SW480 (cell line): ENCODE data around the gene ZBTB16.

ENCODE experiments used
- DNase-seq: peaks from one replicate; pipeline ENCODE4 v3.0.0-alpha.2; 2016; ENCODE audit warnings: low spot score

Gene ZBTB16

DNA sequence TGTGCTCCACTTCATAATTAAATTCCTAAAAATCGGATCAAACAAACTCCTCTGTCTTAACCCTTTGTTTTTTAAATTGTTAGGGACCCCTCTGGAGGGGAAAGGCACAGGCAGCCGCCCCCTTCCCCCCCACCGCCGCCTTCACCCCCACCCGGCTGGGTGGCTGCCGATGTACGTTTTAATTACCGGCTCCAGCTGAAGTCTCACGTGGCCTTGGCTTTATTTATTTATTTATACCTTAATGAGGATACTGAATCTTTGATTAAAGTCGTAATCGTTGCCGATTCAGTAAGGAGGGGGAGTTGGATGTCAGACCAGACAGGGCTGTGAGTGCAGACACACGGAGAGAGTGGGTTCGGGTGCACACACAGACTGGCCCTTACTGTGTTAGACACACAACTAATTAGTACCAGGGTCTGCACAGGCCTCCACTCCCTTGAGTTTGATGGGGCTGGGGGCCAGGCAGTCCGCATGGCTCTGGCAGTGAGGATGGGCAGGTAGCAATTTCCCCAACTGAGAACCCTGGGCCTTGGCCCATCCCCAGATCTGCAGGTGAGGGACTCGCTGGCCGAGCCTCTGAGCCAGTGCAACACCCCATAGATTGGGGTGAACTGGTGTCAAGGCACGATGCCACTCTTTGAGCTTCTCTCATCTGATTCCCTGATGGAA lies 185.3 kb downstream of the ZBTB16 start:
- DNase-seq: no peak

DNA sequence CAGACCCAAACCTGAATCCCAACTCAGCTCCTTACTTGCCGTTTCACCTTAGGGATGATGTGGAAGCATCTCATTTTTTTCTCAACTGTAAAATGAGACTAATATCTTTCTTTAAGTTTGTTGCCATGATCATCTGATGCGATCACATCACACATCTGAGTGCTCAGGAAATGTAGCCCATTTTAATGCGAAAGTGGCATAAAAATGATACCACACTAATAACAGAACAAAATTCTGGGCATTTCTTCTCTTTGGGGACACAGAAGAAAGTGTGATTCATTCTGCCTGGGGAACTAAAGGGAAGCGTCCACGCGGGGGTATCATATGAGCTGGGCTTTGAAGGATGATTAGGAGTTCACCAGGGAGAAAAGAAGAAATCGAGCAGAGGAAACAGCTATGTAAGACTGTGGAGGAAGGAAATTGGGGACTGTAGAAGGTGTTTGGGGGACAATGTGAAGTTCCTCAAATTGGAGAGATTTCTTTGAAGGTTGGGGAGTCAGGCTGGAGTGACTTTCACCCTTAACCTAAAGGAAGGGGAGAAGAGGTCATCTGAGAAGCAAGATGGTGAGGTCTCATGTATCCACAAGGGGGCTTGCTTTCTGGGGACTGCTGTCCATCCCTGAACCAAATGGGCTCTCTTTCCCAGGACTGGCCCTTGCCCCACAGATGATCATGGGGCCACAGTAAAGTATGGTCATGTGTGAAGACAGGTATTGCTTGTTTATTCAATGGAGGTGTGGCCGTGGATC lies 187.0 kb downstream of the ZBTB16 start:
- DNase-seq: no peak

DNA sequence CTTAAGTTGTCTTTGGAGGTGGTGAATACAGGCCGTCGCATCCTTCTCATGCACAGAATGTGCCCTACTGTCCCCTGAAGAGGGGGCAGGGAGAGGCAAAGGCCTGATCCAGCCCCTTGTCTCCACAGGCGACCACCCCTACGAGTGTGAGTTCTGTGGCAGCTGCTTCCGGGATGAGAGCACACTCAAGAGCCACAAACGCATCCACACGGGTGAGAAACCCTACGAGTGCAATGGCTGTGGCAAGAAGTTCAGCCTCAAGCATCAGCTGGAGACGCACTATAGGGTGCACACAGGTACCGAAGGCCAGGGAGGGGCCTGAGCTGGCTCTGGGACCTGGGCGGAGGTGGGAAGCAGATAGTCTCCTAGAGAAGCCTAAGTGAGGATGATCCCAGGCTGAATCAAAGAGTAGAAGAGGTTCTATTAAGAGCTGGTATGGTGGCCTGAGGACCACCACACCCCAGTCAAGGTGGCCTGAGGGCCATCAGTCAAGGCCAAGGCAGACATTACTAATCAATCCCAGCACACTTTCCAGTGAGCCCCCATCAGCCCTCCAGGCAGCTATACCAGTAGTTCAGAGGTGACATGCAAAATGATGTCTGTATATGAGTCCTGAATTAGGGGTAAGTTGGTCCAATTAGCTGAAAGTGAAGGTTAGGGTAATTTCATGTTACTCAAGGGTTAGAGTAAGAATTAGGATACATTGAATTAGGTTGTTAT lies 187.7 kb downstream of the ZBTB16 start:
- DNase-seq: no peak

DNA sequence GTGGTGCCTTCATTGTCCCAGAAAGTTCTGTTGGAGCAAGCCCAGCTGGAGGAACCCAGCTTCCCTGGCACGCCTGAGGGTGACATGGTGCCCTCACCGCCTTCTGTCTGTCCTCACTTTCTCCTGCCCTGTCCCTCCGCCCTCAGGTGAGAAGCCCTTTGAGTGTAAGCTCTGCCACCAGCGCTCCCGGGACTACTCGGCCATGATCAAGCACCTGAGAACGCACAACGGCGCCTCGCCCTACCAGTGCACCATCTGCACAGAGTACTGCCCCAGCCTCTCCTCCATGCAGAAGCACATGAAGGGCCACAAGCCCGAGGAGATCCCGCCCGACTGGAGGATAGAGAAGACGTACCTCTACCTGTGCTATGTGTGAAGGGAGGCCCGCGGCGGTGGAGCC lies 190.7 kb downstream of the ZBTB16 start:
- no peak for DNase-seq

DNA sequence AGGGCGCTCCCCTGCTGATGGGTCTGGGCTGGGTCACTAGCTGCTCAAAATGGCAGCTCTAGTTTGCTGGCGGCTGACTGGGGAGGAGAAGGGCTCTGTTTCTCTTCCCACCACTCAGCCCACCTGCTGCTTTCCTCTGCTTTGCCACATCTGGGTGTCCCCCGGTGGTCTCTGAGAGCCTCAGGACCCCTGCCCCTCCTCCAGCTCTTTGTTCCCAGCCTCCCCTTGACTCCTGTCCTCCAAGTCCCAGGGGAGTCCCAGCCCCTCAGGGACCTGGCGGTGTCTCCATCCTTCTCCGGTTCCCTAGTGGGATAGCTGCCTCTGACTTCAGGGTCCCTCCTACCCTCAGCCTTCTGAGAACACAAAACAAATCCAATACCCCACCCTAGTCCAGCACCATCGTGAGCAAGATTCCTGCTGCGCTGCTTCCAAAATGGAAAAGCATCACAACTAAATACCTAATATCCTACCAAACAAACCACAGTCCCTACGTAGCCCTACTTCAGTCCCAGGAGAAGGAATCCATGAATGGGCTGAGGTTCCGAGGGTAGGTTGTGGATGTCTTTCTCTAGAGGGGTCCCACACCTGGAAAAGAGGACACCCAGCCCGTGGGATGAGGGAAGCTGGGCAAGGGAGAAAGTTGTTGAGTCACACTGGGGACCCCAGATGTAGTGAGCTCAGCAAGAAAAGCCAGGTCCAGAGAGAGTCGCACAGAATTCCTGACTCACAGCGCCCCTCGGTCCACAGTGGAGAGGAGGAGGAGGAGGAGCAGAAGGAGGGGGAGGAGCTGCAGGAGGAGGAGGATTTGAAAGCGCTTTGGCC lies 191.7 kb downstream of the ZBTB16 start:
- no peak for DNase-seq

DNA sequence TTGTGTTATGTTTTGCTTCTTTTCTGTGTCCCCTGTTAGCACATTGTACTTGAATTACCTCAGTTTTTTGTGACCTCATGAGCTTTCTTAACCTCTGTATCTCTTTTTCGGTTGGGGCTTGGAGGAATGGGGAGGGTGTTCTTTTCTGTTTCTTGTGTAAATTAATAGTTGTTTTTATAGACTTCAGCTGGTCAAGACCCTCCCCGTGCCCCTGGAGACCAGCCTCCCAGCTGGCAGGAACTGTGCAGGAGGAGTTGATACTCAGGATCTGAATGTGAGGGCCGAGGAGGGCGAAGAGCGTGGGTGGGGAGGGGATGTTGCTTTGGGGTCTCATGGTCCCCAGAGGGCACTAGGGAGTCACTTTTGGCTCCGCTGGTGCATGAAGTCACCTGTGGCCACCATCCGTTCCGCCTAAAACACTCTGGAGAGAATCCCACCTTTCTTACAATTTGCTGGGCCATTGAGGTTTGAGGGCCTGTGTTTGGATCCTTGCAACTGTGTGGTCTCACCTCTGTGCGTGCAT lies 192.4 kb downstream of the ZBTB16 start:
- no peak for DNase-seq

DNA sequence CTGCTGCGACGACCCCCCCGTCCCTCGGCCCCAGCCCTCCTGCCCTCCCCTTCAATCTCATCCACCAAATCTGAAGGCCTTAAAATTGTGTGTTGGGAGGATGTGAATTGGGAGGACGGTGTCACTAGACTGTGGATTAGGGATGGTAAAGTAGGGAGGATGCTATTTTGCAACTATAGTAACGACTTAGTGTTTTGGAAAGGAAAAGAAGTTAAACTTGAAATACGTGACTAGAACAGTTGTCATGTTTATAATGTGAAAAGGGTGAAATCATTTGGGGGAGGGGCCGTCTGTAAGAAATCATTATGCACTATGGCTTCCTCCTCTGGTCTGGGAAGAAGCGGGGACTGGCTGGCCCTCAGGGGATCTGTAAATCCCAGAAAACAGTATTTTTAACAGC lies 193.3 kb downstream of the ZBTB16 start:
- DNase-seq: no peak

DNA sequence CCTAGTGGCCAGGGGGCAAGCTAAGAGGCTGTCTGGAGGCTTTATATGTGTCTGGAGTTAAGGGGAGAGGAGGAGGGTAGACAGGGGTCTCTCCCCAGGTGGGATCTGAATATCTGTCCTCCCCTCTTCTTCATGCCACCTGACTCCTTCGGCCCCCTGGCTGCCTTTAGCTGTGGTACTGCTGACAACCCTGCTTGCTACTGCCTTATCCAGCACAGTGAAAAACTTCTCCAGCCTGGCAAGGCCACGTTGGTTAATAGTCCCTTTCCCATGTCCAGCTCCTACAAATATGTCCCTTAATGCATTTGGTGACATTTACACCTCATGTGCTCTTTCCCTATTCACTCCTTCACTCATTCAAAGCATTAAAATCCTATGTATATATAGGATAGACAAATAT lies 194.3 kb downstream of the ZBTB16 start:
- DNase-seq: no peak

DNA sequence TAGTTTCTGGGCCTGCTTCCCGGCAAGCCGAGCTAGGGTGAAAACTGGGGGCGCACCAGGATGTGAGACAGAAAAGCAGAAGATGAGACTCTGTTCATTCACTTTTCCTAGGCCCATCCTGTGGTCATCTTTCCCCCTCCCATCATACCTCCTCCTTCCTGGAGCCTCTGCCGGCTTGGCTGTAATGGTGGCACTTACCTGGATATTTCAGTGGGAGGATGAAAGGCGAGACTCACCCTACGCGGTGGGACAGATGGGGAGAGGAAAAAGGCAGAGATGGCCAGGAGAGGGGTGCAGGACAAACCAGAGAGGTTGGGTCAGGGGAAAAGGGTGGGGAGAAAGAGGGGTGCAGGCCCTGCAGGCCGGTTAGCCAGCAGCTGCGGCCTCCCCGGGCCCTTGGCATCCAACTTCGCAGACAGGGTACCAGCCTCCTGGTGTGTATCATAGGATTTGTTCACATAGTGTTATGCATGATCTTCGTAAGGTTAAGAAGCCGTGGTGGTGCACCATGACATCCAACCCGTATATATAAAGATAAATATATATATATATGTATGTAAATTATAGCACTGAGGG lies 195.1 kb downstream of the ZBTB16 start:
- no peak for DNase-seq

DNA sequence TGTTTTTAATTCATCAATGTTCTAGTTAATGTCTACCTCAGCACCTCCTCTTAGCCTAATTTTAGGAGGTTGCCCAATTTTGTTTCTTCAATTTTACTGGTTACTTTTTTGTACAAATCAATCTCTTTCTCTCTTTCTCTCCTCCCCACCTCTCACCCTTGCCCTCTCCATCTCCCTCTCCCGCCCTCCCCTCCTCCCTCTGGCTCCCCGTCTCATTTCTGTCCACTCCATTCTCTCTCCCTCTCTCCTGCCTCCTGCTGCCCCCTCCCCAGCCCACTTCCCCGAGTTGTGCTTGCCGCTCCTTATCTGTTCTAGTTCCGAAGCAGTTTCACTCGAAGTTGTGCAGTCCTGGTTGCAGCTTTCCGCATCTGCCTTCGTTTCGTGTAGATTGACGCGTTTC lies 195.8 kb downstream of the ZBTB16 start:
- DNase-seq: no peak

DNA sequence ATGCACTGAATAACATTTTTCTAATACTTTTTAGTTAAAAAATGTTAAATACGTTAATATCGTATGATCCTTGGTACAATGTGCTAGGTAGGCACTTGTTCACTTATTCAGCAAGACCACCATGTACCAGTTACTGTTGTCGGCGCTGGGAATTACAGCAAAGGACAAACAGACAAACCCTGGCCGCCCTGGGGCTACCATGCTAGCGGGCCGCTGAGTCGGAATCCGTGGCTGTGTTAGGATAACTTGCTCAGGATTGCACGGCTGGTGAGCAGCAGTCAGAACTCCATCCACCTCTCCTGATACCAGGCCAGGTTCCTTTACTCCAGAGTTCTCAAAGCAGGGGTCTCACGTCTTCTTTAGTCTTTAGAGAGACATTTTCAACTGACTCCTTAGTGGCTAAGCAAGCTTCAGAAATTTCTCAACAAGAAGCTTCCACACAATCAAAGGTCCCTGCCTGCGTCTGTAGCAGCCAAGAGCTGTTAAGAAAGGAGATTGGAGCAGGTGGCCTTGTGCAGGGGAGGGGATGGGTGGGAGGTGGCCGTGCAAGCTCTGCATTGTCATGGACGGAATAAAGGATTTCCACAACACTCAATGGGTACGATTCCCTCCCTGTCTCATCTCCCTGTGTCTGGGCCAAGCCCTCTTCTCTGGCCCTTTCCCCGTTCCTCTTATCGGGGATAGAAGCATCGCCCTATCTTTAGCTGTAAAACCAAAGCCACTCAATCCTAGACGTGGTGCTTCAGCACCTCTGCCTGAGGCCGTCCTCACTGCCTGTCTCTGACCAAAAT lies 196.9 kb downstream of the ZBTB16 start:
- no peak for DNase-seq

DNA sequence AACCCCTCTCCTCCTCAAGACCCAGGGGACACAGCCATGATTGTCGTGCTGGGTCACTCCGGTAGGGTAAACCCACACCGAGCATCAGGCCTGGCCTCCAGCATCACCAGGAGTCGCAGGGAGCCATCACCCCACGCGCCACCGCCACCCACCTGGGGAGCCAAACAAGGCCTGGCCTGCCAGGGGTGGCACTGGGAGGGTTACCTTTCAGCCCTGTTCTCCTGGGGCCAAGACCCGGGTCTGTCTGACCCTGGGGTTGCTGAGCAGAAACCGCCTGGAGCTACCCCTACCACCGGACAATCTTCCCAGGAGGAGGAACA lies 197.4 kb downstream of the ZBTB16 start:
- no peak for DNase-seq

DNA sequence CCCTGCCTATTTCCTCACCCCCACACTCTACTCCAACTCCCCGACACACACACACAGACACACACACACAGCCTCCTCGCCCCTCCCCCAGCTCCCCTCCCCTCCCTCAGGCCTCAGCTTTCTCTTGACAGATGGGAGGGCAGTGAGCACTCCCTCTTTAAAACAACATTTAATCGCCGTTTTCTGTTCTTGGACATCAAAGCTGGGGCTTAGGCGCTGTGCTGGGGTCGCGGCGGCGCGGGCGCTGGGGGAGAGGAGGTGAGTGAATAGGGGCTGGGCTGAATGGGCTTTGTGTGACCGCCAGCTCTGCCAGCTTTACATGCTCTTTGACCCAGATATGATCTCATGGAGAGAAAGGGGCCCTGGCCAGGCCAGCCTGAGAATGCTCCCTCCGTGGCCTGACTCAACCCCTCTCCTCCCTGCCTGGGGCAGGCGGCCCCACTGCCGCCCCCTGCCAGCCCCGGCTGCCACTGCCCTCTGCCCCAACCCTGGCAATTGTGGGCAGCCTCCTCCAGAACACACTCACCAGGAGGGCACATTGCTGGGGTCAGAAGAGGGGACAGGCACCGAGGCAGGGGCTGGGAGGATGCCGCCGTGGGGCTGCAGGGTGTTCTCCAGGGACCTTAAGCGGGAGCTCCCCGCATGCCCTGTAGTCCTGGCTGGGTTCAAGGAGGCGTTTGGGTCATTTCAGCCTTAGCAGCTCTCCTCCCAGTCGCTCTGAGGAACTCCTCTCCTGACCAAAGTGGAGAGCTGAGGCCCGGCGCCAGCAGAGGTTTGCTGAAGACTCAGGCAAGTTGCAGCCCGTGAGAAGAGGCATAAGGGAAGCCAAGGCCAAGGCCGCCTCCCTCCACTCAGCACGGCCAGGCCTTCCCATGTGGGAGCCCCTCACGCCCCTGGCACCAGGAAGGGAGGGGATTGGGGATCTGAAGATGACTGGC lies 198.4 kb downstream of the ZBTB16 start:
- DNase-seq: no peak

DNA sequence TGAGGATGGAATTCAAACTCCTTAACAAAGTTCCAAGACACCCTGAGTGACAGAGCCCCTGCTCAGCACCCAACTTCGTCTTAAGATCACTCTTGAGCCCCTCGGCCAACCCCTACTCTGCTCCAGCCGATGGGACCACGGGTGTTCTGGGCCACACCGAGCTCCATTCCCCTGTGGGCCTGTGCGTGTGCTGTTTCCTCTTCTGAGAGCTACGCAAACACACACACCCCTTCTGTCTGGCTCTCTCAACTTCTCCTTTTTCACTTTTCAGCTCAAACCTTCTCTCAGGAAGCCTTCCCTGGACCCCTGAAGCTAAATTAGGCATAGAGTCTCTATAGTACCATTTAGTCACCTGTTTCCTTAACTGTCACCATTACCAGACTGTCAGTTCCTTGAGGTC lies 199.2 kb downstream of the ZBTB16 start:
- no peak for DNase-seq

DNA sequence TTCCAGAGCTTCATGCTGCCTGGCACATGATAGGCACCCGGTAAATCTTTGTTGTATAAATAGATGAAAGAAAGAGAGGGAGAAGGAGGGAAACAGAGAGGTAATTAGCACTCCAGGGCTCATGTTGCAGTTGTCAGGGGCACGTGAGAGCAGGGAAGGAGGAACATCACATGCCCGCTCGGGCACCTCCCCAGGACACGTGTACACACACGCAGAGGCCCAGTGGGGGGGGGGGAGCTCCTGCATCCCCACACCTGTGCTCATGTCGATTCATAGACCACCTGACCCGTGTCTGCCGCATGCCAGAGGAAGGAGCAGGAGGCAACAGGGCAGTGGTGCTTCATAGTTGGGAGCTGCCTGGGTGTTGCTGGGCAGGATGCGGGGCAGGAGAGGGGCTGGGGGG lies 199.6 kb downstream of the ZBTB16 start:
- DNase-seq: no peak

DNA sequence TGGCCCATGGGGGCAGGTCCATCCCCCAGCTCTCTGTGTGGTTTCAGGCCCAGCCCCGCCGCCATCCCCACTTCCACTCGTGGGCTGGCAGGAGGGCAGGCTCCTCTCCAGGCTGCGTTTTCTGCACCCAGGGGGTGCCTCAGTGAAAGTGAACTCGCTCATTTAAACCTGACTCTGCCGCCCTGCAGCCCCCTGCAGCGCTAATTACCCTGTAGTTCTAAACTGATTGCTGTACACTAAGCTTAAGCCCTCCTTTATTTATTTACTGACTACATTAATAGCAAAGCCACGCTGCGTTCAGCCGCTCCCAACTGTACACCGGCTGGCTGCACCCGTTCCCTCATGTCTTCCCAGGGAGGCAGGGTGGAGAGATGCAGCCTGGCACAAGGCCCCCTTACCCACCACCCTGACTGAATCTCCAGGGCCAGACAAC lies 200.1 kb downstream of the ZBTB16 start:
- no peak for DNase-seq

DNA sequence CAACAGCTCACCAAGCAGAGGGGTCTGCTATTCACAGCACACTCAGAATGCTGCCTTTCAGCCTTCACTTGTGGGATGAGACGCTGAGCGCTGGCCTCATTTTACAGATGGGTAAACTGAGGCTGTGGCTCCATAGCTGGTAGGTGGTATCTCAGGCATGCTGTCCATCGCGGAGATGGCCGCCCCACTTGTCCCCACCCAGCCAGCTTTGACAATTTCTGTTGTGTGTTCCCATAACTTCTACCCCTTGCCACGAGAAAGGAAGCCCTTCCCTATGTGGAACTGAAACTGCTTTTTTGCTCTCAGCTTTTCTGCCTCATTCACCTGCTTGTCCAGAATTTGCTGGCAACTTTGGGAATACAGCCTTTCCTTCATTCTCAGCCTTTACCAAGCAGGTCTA lies 200.6 kb downstream of the ZBTB16 start:
- no peak for DNase-seq

DNA sequence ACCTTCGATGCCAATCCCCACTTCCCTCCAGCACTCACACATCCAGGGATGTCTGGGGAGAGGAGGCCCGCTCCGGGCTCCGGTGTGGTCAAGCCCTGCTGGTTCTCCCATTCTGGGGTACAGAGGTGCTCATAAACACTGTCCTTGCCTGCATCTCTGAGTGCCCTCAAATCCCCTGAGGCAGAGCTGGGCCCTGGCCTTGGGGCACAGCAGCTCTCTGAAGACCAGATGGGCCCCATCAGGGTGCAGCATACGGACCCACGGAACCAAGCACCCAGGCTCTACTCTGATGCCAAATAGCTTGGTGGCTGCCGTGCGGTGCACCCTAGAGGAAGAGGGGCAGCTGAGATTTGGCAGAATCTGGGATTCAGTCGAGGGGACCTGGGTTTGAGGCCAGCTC lies 201.0 kb downstream of the ZBTB16 start:
- no peak for DNase-seq

DNA sequence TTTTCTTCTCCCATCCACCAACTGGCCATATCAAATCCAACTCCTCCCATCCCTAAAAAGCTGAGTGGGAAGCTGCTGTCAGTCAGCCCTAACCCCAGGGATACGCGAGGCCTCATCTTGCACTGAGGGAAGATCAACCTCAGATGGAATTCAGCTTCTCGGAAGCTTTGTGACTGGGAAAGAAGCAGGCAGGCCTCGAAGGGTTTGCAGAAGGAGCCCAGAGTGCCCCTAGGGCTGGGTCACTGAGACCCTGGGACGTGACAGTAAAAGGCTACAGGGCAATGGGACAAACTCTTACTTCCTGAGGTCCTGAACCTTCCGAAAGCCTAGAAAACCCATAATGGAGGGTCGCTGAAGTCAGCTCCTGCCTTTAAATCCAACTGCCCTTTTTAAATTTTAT lies 202.3 kb downstream of the ZBTB16 start:
- no peak for DNase-seq
